Measurements from ENCODE around the gene GSG1. TPM values are rescaled to one million over a fixed set of nuclear protein-coding genes. Genes with fewer than 3 reads are reported as not detected.

GSG1 gene
- total and polyA plus RNA-seq, 2 of the 8 experiments (the other 6 are each of a cell fraction or from before 2014, with no cell fraction given) = 0.89 to 1.4 TPM

DNA sequence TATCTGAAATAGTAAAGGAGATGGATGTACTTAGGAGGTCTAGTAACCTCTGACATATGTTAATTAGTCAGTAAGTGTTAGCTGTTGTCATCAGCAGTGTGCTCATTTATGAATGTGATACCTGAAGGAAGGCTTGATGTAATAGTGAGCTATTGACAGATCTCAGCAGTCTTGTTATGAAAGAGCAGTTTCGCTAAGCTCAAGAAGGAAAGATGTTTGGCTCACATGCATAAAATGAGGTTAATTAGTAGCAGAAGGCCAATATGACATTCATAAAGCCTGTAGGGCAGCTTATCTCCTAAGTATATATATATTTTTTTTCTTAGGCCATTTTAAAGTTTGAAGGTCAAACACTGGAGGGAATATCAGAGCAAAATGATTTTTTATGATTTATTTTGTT is 56.5 kb downstream of the GSG1 start (continued):
- no peak for TF ChIP-seq MAFK (IDR thresholded peaks at IDR 0.05; ENCODE audit: low read depth, low read length)
- TF ChIP-seq RFX5 (IDR thresholded peaks at IDR 0.05; ENCODE audit: borderline replicate concordance, low read depth, low read length) = no peak
- TF ChIP-seq TBP (IDR thresholded peaks at IDR 0.05; ENCODE audit: low read depth, low read length) = no peak
- TF ChIP-seq SP1 (IDR thresholded peaks at IDR 0.05; ENCODE audit: low read depth, low read length) = no peak
- TF ChIP-seq KDM1A (IDR thresholded peaks at IDR 0.05; ENCODE audit: borderline replicate concordance, low read length) = no peak

All from H1 (cell line).